ENCODE measurements around the gene DNAH2. TPM values are rescaled to one million over a fixed set of nuclear protein-coding genes. Genes with fewer than 3 reads are reported as not detected.

DNAH2 gene
- total and polyA plus RNA-seq, 2 experiments from 2014 or later, result 0.38 TPM; not detected in 1

- no peak overlapping the region for H3K4me2 ChIP-seq
- peaks cover 7% of the 10 kb centered on the region; the same call in 1 of the 2 replicates for H3K27me3 ChIP-seq (ENCODE audit: insufficient read depth)
- H3K36me3 Mint-ChIP-seq (ENCODE audit: low read depth), result no peaks in the 10 kb centered on the region
- H2AFZ ChIP-seq, result no peak overlapping the region
- no peaks in the 10 kb centered on the region for H3K4me1 Mint-ChIP-seq
- no peaks in the 10 kb centered on the region for H3K4me1 ChIP-seq (ENCODE audit: insufficient read depth)
- H3K27ac ChIP-seq (ENCODE audit: low read depth), result no peak overlapping the region
- H4K20me1 ChIP-seq (replicated peaks; ENCODE audit: insufficient read depth), result no peaks in the 10 kb centered on the region
- no peak for DNase-seq (ENCODE audit: low spot score)
- no peaks in the 10 kb centered on the region for H3K79me2 ChIP-seq (replicated peaks; ENCODE audit: insufficient read depth)
- no peaks in the 10 kb centered on the region for H3K9me2 ChIP-seq (ENCODE audit: insufficient read depth)
- no peak overlapping the region for H3K4me3 ChIP-seq
- H3K36me3 ChIP-seq (ENCODE audit: insufficient read depth), result no peaks in the 10 kb centered on the region
- H3K27ac Mint-ChIP-seq, result no peak overlapping the region
- H3K27me3 Mint-ChIP-seq (ENCODE audit: insufficient read depth, low read depth, poor library complexity), result no peaks in the 10 kb centered on the region
- H3F3A ChIP-seq (replicated peaks; ENCODE audit: low read depth), result no peaks in the 10 kb centered on the region
- ATAC-seq, result no peak
- no peak for TF ChIP-seq EZH2 (IDR thresholded peaks at IDR 0.05; ENCODE audit: low read depth, unreplicated experiment)
- no peak for TF ChIP-seq ZNF114 (CRISPR knock-in tag; IDR thresholded peaks at IDR 0.05)
- no peak for TF ChIP-seq ETS1 (IDR thresholded peaks at IDR 0.05)
- TF ChIP-seq POLR2AphosphoS5 (IDR thresholded peaks at IDR 0.05; ENCODE audit: low read depth), result no peak
- TF ChIP-seq CTCF (conservative IDR thresholded peaks at IDR 0.05; ENCODE audit: low read depth in 2 of 2), result no peak
- no peak for TF ChIP-seq ZNF462 (CRISPR knock-in tag; IDR thresholded peaks at IDR 0.05)
- TF ChIP-seq REST (IDR thresholded peaks at IDR 0.05; ENCODE audit: unreplicated experiment), result no peak
- TF ChIP-seq EZH2phosphoT487 (IDR thresholded peaks at IDR 0.05; ENCODE audit: unreplicated experiment), result no peak
- TF ChIP-seq STAT1 (IDR thresholded peaks at IDR 0.05; ENCODE audit: unreplicated experiment), result no peak
- TF ChIP-seq CREB1 (CRISPR knock-in tag; IDR thresholded peaks at IDR 0.05; ENCODE audit: low read depth), result no peak
- no peak for TF ChIP-seq JUNB (IDR thresholded peaks at IDR 0.05; ENCODE audit: unreplicated experiment)
- TF ChIP-seq ZNF331 (CRISPR knock-in tag; IDR thresholded peaks at IDR 0.05; ENCODE audit: low read depth), result no peak
- TF ChIP-seq NANOG (IDR thresholded peaks at IDR 0.05; ENCODE audit: borderline replicate concordance), result no peak
- H3K4me3 Mint-ChIP-seq, result no peak overlapping the region
- H3K9me3 Mint-ChIP-seq, result no peaks in the 10 kb centered on the region
Observed at GRCh38 chr17:7875804-7876370, 158.3 kb downstream of the DNAH2 start.

Data from GM23338 (cell line).